ENCODE data around the gene IDH2. TPM values are rescaled to one million over a fixed set of nuclear protein-coding genes. Genes with fewer than 3 reads are reported as not detected.

The IDH2 gene
- 38.9 to 49.7 TPM (median 43.5 TPM) in 5 replicates for total RNA-seq (2022; extraction: Qiagen RNA extraction)

DNA sequence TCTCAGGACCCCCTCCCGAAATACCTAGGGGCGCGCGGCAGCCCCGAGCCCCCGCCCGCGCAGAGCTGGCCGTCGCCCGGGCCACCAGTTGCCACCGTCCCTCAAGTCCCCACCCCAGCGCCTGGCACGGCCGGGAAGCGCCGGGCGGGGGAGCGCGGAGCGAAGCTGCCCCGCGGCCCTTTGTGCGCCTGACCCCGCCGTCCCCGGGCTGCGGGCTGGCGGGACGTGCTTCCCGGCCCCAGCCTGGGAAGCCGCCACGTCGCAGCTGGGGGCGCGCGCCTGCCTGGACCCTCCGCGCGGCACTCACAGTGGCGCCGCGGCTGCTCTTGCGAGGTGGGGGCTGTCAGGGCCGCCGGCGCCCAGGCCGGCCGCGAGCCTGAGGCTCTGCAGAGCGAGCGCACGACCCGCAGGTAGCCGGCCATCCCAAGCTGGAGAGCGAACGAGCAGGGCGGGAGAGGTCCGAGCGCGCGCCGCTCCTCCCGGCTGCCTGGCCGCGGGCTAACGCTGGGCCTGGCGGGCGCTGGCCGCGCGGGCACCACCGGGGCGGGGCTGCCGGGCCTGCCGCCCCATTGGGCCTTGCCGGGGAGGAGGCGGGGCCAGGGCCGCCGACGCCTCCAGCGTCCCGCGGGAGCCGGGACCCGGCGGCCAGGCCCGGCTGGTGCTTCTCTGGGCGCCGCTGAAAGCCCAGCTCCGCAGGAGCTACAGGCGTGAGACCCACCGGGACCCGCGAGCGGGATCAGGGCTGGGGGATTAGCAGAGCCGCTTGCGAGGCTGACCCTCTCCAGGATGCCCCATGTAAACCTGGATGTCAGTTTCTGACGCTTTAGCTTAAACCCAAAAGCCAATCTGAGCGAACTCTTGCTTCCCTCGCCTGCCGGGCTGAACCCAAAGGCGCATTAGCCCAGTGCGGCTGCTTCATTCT lies at the start of gene IDH2:
TSS of gene IDH2 (minus strand) at position 500 of the 922 bp plus-strand sequence. CDS start at position 422, 78 bp downstream.

Other genes with a start within 250 kb of the IDH2 start
- gene AP3S2, start 208.5 kb downstream of the IDH2 start, total RNA-seq (2022; extraction: Qiagen RNA extraction): 34.9 to 87.3 TPM (median 39.5 TPM) in 5 replicates
- gene ARPIN, start 189.5 kb downstream of the IDH2 start, total RNA-seq (2022; extraction: Qiagen RNA extraction): 9.9 to 15.1 TPM (median 12.5 TPM) in 5 replicates
- gene ZNF710, start 101.1 kb downstream of the IDH2 start, total RNA-seq (2022; extraction: Qiagen RNA extraction): 12.8 to 16.9 TPM (median 15.6 TPM) in 5 replicates
- 53.5 to 83.4 TPM (median 76.9 TPM) in 5 replicates for gene SEMA4B, start 98.9 kb upstream of the IDH2 start, total RNA-seq (2022; extraction: Qiagen RNA extraction)
- 169 to 219 TPM (median 213 TPM) in 5 replicates for gene CIB1, start 131.5 kb upstream of the IDH2 start, total RNA-seq (2022; extraction: Qiagen RNA extraction)
- 3.8 to 6.2 TPM (median 4.3 TPM) in 5 replicates for gene GDPGP1, start 131.7 kb upstream of the IDH2 start, total RNA-seq (2022; extraction: Qiagen RNA extraction)
- gene TTLL13, start 147.1 kb upstream of the IDH2 start, total RNA-seq (2022; extraction: Qiagen RNA extraction): 0.03 to 0.18 TPM (median 0.14 TPM) in 5 replicates
- 102 to 115 TPM (median 109 TPM) in 5 replicates for gene NGRN, start 163.2 kb upstream of the IDH2 start, total RNA-seq (2022; extraction: Qiagen RNA extraction)
- gene ZNF774, start 249.8 kb upstream of the IDH2 start, total RNA-seq (2022; extraction: Qiagen RNA extraction): 0.76 to 1.9 TPM (median 0.99 TPM) in 5 replicates

All from A549 treated with Hydrocortisone at 1 μM for 4 hours (cell line).